GM18499 (cell line): ENCODE measurements around the gene ATP1A2.

Experiments
- ATAC-seq: cut with Tn5 transposase; IDR thresholded peaks from one replicate; pipeline ENCODE4 v1.9.1; 2021; ENCODE audit warnings: moderate number of reproducible peaks; ENCODE audit not compliant: insufficient read depth, unreplicated experiment

The ATP1A2 gene

DNA sequence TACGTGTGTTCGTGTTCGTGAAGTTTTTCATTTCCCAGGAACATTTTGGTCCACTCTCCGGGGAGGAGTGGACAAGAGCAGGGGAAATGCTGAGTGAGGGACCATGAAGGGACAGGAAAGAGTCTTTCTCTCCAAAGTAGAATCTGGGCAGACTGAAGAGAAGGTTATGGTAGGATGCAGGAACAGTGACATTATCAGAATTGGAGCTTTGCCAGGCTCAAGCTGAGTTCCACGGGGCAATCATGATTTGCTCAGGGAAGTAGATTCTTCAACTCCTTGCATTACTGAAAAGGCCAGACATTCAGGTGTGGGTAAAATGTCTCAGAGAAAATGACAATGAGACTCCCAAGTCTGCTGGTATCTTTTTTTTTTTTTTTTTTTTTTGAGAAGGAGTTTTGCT lies 52.5 kb downstream of the ATP1A2 start:
- no peak for ATAC-seq

DNA sequence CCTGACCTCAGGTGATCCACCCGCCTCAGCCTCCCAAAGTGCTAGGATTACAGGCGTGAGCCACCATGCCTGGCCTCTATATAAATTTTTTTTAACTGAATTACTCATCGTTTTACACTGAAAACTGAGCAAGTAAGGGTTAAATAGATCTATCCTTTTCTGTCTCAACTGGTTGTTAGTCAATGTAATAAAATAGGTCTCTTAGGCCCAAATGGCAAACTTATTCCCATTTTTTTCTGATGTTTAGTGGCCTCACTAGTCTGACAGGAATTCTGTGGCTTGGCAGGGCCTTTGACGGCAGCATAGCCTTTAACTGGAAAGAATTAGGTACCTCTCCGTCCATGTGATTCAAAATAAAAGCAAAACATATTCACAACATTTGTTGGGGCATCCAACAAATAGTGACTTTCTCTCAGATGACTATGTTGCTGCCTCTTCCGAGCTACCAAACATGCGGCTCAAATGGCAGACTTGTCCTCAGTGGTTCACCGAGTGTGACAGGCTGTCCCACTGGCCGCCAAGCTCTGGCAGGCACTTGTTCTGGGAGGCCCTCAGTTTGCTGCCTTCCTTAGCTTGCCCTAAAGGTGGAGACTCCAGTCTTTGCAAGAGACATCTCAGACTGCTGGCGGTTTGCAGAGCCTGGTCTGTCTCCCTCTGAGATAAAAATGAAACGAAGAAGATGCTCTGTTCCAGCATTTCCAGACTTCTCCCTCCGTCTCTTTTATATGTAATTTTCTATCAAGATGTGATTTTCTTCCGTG lies 53.2 kb downstream of the ATP1A2 start:
- no peak for ATAC-seq

DNA sequence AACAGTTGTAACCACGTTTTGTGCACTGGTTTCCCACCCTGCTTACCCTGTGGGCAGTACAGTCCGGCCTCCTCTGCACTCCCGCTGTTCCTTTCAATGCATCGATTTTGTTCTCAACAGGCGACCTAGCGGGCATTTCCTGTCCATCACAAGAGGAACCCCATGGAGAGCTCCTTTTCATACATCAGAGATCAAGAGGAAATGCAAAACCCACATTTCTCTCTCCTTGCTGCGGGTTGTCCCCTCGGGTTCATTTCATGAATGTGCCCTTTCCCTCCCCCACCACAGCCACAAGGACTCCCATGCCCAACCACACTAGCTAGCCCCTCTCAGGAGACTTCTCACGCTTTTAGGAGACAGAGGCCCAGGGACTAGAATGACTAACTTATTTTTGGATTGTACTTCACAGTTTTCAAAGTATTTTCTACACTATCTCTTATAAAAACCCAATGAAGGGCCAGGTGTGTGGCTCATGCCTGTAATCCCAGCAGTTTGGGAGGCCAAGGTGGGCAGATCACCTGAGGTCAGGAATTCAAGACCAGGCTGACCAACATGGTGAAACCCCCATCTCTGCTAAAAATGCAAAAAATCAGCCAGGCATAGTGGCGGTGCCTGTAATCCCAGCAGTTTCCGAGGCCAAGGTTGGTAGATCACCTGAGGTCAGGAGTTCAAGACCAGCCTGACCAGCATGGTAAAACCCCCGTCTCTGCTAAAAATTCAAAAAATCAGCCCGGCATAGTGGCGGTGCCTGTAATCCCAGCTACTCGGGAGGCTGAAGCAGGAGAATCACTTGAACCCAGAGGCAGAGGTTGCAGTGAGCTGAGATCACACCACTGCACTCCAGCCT lies 54.2 kb downstream of the ATP1A2 start:
- no peak for ATAC-seq

DNA sequence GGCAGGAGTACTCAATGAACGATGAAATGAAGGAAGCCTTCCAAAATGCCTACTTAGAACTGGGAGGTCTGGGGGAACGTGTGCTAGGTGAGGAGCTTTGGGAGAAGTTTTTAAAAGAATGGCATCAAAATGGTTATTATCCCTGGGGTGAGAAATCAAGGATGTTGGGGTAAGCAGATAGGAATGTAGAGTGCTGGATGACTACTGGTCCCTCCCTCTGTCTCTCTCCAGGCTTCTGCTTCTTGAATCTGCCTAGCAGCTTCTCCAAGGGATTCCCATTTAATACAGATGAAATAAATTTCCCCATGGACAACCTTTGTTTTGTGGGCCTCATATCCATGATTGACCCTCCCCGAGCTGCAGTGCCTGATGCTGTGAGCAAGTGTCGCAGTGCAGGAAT lies 55.8 kb downstream of the ATP1A2 start:
- no peak for ATAC-seq

DNA sequence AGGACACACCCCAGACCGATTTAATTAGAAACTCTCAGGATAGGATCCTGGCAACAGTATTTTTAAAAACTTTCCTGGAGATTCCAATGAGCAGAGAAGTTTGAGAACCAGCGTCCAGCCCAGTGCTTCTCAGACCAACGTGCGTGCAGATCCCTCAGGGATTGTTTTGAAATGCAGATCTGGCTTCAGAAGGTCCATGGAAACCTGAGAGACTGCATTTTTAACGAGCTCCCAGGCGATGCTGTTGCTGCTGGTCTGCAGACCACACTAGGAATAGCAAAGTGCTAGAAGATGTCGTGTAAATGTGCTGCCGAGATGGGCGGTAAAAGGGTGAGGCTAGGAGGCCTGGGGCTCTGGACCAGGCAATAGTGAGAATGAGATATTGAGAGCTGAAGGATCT lies 56.4 kb downstream of the ATP1A2 start:
- ATAC-seq, result no peak

DNA sequence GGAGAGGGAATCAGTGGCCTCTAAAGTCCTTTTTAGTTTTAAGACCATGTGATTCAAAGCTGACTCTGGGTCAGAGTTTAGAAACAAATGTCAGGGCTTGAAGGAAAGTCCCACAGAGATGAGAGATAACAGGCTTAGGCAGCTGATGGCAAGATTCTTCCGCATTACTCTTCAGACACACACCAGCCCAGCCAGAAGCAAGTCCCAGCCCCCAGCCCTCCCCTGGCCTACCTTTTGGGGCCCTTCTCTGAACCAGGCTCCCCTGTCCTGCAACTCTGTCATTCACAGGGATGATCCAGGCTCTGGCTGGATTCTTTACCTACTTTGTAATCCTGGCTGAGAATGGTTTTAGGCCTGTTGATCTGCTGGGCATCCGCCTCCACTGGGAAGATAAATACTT lies 61.7 kb downstream of the ATP1A2 start:
- no peak for ATAC-seq

DNA sequence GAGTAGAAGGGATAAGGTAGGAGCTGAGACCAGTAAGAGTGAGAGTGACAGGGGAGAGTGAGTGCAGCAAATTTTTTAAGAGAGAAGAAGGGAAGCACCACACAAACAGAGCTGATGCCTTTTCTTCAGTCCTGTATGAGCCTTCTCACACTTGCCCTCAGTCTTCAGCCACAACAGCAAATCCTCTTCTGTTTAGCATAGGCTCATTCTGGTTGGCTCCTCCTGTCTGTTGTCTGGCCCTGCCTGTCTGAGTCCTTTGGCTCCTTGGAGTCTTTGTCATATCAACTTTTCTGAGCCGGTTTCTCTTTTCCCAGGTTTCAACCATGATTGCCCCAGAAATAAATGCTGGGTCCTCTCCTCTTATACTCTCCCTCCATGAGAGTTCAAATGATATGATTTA lies 62.1 kb downstream of the ATP1A2 start:
- ATAC-seq, result no peak

DNA sequence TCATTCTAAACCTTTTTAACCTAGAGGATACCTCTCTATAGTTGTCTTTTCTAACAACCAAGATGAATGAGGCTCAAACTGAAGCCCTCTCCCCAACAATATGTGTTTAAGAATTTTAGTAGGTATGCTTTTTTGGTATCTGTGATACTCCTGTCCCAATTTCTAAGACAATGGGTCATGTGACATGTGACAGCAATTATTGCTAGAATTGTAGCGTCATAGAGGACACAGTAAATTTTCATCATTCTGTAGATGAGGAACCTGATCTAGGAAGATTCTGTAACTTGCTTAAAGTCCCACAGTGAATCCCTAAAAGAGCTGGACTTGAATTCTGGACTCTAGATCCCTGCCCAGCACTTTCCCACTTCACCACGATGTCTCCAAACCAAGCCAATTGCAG lies 63.2 kb downstream of the ATP1A2 start:
- no peak for ATAC-seq

DNA sequence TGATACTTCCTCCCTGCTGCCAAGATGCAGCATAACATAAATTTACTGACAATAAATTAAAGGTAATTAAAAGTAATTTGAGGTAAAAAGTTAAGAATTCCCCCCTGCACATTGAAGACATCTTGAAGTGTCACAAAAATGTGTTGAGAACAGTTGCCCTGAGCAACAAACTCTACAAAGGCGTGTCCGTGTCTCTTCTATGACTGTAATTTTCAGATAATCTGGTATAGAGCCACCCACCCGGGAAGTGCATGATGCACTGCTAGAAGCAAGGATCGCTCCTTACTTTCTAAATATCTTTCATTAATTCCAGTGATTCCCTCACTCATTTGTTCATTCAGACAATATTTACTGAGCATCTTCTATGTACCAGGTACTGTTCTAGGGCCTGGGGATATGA lies 63.8 kb downstream of the ATP1A2 start:
- ATAC-seq, result no peak

DNA sequence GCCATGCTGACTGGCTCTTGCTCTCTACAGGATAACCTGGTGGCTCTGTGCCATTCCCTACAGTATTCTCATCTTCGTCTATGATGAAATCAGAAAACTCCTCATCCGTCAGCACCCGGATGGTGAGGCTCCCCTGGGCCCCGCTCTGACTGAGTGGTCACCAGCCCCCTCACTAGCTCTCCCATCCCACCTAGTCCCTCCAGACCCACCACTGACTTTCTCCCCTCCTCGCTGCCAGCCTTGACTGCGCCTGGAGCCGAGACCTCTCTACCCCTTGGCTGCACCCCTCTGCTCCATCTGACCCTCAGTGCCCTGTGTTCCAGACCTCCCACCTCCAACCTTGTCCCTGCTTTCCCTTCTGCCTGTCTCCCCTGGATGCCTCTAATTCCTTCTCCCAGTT lies 70.7 kb downstream of the ATP1A2 start:
- no peak for ATAC-seq

DNA sequence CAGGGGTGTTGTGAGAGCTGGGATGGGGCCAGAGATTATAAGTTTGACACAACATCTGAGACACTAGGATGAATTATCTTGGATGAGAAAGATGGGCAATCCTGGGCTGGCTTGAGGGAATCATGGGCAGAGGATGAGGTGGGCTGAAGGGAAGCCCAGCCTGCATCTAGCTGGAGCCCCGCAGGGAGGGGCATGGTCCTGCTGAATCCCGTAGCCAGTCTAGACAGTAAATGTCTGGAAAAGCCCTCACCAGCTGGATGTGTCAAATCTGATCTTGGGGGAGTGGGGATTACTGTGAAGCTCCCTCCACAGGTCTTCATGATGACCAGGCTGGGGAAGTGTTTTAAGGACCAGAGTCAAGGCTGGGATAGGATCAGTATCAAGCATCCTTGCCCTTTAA lies 71.2 kb downstream of the ATP1A2 start:
- ATAC-seq, result no peak

DNA sequence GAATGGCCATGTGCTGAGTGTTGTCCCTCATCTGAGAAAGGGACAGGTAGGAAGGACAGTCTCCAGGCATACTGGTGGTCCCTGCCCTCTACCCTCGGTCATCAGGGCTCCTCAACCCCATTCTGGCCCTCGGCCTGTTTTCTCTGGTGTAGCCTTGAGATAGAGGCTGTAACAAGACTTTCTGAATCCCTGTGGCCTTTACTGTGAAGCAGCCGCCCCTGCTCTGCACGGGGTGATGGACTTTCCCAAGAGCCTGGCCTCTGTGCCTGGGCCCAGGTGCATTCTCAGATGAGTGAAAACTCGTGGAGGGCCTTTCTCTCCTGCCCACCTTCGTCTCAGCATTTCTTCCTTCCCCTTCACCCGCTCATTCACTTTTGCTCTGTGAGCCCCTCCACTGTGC lies 71.8 kb downstream of the ATP1A2 start:
- ATAC-seq, result no peak

DNA sequence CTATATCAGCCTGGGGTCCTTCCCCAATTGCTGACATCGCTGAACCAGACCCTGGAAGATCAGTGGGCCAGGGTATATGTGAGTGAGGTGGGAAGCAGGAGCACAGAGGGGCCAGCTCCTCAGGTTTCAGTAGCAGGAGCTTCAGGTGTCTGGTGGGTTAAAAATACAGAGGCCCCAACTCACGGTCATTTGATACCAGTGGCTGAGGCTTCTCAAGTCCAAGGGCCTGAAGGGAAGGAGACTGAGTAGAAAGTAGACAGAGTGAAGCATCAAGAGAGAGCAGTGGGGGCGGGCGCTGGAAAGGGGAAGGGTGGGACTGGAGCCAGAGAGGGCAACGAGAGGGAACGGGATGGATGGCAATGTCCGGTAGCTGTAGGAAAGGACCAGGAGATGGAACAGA lies 72.8 kb downstream of the ATP1A2 start:
- ATAC-seq, result no peak

DNA sequence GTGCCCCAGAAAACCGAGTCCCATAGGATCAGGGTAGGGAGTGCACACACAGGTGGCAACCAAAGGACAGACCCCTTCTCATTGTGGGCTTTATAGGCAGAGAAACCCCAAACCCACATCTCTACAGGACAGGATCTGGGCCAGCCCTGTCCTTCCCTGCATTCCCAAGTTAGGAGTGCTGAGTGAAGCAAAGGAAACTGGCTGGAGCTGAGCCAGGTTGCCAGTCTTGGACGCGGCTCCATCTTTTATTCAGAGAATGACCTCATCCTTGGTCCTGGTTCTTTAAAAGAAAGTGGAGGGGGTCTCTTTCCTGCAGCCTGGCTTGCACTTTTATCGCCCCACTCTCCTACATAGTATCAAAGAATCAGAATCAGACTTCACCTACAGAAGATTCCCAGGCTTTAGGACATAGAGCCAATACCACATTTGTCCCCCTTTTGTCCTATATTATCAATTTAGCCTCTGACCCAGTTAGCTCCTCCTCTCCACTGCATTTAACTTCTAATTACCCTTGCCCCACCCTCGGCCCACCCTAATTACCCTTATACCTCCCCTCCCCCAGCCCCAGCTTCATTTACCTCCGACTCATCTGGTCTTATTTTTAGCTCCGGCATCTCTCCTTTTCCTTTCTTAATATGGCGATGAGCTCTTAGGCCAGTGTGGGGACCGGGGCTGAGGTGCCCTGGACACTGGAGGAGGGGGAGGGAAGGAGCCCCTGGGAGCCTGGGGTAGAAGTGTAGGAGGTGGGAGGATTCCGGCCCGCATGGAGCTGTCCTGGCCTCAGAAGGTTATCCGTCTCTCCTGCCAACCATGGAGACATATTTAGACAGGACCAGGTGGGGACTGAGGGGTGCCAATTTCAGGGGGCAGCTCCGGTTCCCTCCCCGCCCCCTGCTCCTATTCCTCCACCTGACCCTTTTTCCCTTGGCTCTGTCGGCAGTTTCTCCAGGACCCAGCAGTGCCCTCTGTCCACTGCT lies 74.4 kb downstream of the ATP1A2 start, which contains the start of gene CASQ1:
Gene CASQ1, plus strand, starts transcription at position 927 of the 977 bp plus-strand sequence. CDS start 177 bp downstream, outside the sequence.
- ATAC-seq, result no peak

DNA sequence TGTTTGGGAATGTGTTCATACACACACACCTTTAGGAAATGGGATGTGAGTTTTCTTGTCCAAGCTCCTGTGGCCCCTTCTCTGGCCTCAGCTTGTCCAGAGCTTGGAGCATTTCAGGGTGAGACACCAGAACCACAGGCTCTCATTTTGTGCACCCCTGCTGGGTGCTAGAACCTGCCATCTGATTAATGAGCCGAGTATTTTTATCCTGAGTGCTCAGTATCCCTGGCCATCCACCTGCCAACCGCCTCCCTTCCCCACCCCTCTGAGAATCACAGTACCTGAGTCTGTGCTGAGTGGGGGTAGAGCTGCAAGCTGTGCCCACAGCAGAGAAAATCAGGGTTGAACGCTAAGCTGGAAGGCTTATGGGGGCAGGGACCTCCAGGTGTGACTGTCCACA lies 76.2 kb downstream of the ATP1A2 start:
- ATAC-seq, result no peak

DNA sequence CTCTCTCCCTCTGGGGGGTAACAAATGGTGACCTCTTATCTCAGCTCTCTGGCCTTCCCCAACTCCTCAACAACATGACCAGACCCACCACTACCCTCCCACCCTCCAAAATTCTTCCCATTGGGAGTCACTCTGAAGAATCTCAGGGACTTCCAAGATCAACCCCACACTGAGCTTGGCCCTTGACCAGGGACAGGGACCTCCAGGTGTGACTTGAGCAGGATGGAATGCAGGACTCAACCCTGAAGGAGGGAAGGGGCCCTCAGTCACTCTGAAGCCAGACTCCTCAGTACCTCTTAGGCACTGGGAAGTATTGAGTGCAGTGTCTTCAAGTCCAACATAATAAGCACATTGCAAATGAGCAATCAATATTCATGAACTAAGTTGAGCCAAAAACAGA lies 76.7 kb downstream of the ATP1A2 start:
- ATAC-seq, result no peak
